A673 (cell line): ENCODE results near the gene XIST.

Experiments
- CTCF ChIP-seq: fragments of 300-800, 200-600 bp; sonication (generic); conservative IDR thresholded peaks from 2 replicates; pipeline ENCODE4 v1.5.1; 2017; ENCODE audit warnings: low read depth, mild to moderate bottlenecking, antibody characterized with exemption, low read length, moderate library complexity, mixed read lengths
- EZH2 ChIP-seq: fragments of 200-600 bp; sonication (generic); IDR thresholded peaks from 2 replicates; pipeline ENCODE4 v1.6.1; 2017; ENCODE audit warnings: borderline replicate concordance, low read depth, mild to moderate bottlenecking, mixed read lengths, antibody characterized with exemption, low read length; ENCODE audit not compliant: poor library complexity, severe bottlenecking

- TF ChIP-seq CTCF, result no peak
- TF ChIP-seq EZH2, result no peak
Observed at GRCh38 chrX:73799888-73800287, 52.6 kb downstream of the XIST start.
